ENCODE results near the gene ZNF613. TPM values are rescaled to one million over a fixed set of nuclear protein-coding genes. Genes with fewer than 3 reads are reported as not detected.

ZNF613 gene
- total RNA-seq, 1 donor from 2014 or later = 5.8 TPM

DNA sequence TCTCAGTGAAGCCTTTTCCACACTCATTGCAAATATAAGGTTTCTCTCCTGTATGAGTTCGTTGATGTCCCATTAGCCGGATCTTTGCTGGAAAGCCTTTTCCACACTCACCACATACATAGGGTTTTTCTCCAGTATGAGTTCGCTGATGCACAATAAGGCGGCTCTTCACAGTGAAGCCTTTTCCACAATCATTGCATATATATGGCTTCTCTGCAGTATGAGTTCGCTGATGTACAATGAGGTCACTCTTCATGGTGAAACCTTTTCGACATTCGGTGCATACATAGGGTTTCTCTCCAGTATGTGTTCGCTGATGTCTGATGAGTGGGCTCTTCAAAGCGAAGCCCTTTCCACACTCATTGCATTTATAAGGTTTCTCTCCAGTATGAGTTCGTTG is 66.2 kb downstream of the ZNF613 start:
- DNase-seq (ENCODE audit: low read depth) = no peak
- no peaks in the 10 kb centered on the region for H3K27me3 ChIP-seq (ENCODE audit: control insufficient read depth, insufficient read depth, low read length)
- H3K36me3 ChIP-seq (ENCODE audit: control insufficient read depth, insufficient read depth, low read length) = peaks cover 2% of the 10 kb centered on the region
- H3K4me3 ChIP-seq (ENCODE audit: low read depth, low read length) = no peak overlapping the region
- TF ChIP-seq CTCF (IDR thresholded peaks at IDR 0.05; ENCODE audit: insufficient read depth, low read length, poor library complexity, severe bottlenecking) = no peak

GRCh38 chr19:51994048-51994644 is 66.9 kb downstream of the ZNF613 start:
- no peaks in the 10 kb centered on the region for H3K27me3 ChIP-seq (ENCODE audit: control insufficient read depth, insufficient read depth, low read length)
- DNase-seq (ENCODE audit: low read depth) = no peak
- H3K36me3 ChIP-seq (ENCODE audit: control insufficient read depth, insufficient read depth, low read length) = peaks cover 2% of the 10 kb centered on the region
- no peak overlapping the region for H3K4me3 ChIP-seq (ENCODE audit: low read depth, low read length)
- no peak for TF ChIP-seq CTCF (IDR thresholded peaks at IDR 0.05; ENCODE audit: insufficient read depth, low read length, poor library complexity, severe bottlenecking)

Other genes with a start within 250 kb of the ZNF613 start
- 7.8 and 12.6 TPM in 2 replicates for gene SPACA6, start 234.1 kb upstream of the ZNF613 start, total RNA-seq
- gene HAS1, start 203.5 kb upstream of the ZNF613 start, total RNA-seq = not detected in 2 replicates
- gene FPR1, start 175.6 kb upstream of the ZNF613 start, total RNA-seq = not detected in 2 replicates
- not detected in 2 replicates for gene FPR2, start 166.3 kb upstream of the ZNF613 start, total RNA-seq
- gene FPR3, start 132.3 kb upstream of the ZNF613 start, total RNA-seq = not detected in 2 replicates
- 4.0 and 10.2 TPM in 2 replicates for gene ZNF577, start 39.5 kb upstream of the ZNF613 start, total RNA-seq
- 10.3 and 10.6 TPM in 2 replicates for gene ZNF649, start 22.5 kb upstream of the ZNF613 start, total RNA-seq
- 6.6 and 10.4 TPM in 2 replicates for gene ZNF350, start 59.4 kb downstream of the ZNF613 start, total RNA-seq
- 3.2 and 13.1 TPM in 2 replicates for gene ZNF615, start 80.7 kb downstream of the ZNF613 start, total RNA-seq
- gene ZNF614, start 100.9 kb downstream of the ZNF613 start, total RNA-seq = 4.3 and 7.0 TPM in 2 replicates
- gene ZNF432, start 121.4 kb downstream of the ZNF613 start, total RNA-seq = 4.3 and 4.7 TPM in 2 replicates
- 8.4 and 10.3 TPM in 2 replicates for gene ZNF841, start 168.3 kb downstream of the ZNF613 start, total RNA-seq
- gene ZNF616, start 212.5 kb downstream of the ZNF613 start, total RNA-seq = 4.6 and 12.9 TPM in 2 replicates
- 4.8 and 9.9 TPM in 2 replicates for gene ZNF836, start 244.1 kb downstream of the ZNF613 start, total RNA-seq

Measured in kidney epithelial cell (primary cell).